IMR-90 (cell line): Measurements from ENCODE around the gene ARX. TPM values are rescaled to one million over a fixed set of nuclear protein-coding genes. Genes with fewer than 3 reads are reported as not detected.

Source experiments
- ATAC-seq: fragments of 200-7000 bp; cut with Tn5 transposase; 2 replicates; pipeline ENCODE4 v1.9.1; 2020; ENCODE audit warnings: low read depth, mild to moderate bottlenecking, moderate library complexity
- BruUV-seq: library from RNA; stranded (reverse); fragments of 400-500 nt; replicated peaks from 2 replicates; lab custom pipeline; 2021; lab: Mats Ljungman, UMichigan
- CTCF ChIA-PET: fragments of 300-600 bp; formaldehyde crosslinking; extraction: SDS; loops from one replicate; lab custom pipeline; 2021; ENCODE audit warnings: antibody characterized with exemption; lab: Yijun Ruan, JAX
- POLR2A ChIA-PET: fragments of 300-600 bp; sonication (Branson Sonifier 250); formaldehyde crosslinking; loops from one replicate; lab custom pipeline; 2022; ENCODE audit warnings: antibody characterized with exemption; ENCODE audit not compliant: unreplicated experiment; lab: Charles Lee
- DNase-seq: peaks from one replicate; pipeline ENCODE4 v3.0.0; 2013
- H2AFZ ChIP-seq: replicated peaks from 2 replicates; pipeline ENCODE3; 2013; ENCODE audit warnings: low read length, mild to moderate bottlenecking; ENCODE audit not compliant: poor library complexity
- H2AK5ac ChIP-seq: 2 replicates; pipeline ENCODE4 v1.6.1; 2013; ENCODE audit warnings: low read depth, low read length, inconsistent platforms
- H2AK9ac ChIP-seq: replicated peaks from 2 replicates; pipeline ENCODE3; 2013; ENCODE audit warnings: mild to moderate bottlenecking, low read depth, low read length, moderate library complexity; ENCODE audit not compliant: poor library complexity
- H2BK120ac ChIP-seq: 2 replicates; pipeline ENCODE4 v1.6.1; 2013; ENCODE audit warnings: low read depth, low read length, inconsistent platforms
- H2BK15ac ChIP-seq: 3 replicates; pipeline ENCODE4 v1.6.1; 2013; ENCODE audit warnings: low read depth, low read length, inconsistent platforms
- H2BK20ac ChIP-seq: 2 replicates; pipeline ENCODE4 v1.6.1; 2013; ENCODE audit warnings: low read depth, mild to moderate bottlenecking, inconsistent platforms, low read length, moderate library complexity
- H2BK5ac ChIP-seq: 2 replicates; pipeline ENCODE4 v1.6.1; 2013; ENCODE audit warnings: mild to moderate bottlenecking, low read depth, low read length, inconsistent platforms; ENCODE audit not compliant: poor library complexity, severe bottlenecking
- H3K14ac ChIP-seq: replicated peaks from 2 replicates; pipeline ENCODE4 v1.6.1; 2013; ENCODE audit warnings: low read depth, low read length, inconsistent platforms
- H3K18ac ChIP-seq: 2 replicates; pipeline ENCODE4 v1.6.1; 2013; ENCODE audit warnings: low read depth, low read length, control low read depth
- H3K23ac ChIP-seq: 2 replicates; pipeline ENCODE4 v1.6.1; 2013; ENCODE audit warnings: low read depth, low read length, inconsistent platforms
- H3K27ac ChIP-seq: 2 replicates; pipeline ENCODE4 v1.5.1; 2013; ENCODE audit warnings: mild to moderate bottlenecking, control low read depth, low read length; ENCODE audit not compliant: insufficient read depth
- H3K27me3 ChIP-seq: 2 replicates; pipeline ENCODE4 v1.6.1; 2013; ENCODE audit warnings: low read length; ENCODE audit not compliant: control insufficient read depth, insufficient read depth
- H3K36me3 ChIP-seq: 2 replicates; pipeline ENCODE4 v1.6.1; 2013; ENCODE audit warnings: low read length, mixed read lengths; ENCODE audit not compliant: control insufficient read depth, insufficient read depth
- H3K4ac ChIP-seq: 2 replicates; pipeline ENCODE4 v1.6.1; 2013; ENCODE audit warnings: low read depth, low read length, inconsistent platforms
- H3K4me1 ChIP-seq: 2 replicates; pipeline ENCODE4 v1.6.1; 2013; ENCODE audit warnings: low read length, mixed read lengths; ENCODE audit not compliant: control insufficient read depth, insufficient read depth
- H3K4me2 ChIP-seq: 2 replicates; pipeline ENCODE4 v1.6.1; 2013; ENCODE audit warnings: low read depth, mild to moderate bottlenecking, control low read depth, low read length, moderate library complexity
- H3K4me3 ChIP-seq: 2 replicates; pipeline ENCODE4 v1.5.1; 2013; ENCODE audit warnings: low read depth, mild to moderate bottlenecking, control low read depth, low read length, moderate library complexity; ENCODE audit not compliant: insufficient read depth
- H3K56ac ChIP-seq: 2 replicates; pipeline ENCODE4 v1.6.1; 2013; ENCODE audit warnings: low read length, inconsistent platforms; ENCODE audit not compliant: insufficient read depth; ENCODE audit errors: extremely low read depth
- H3K79me1 ChIP-seq, 2 experiments: 2 replicates each; pipeline ENCODE4 v1.6.1; 2013; ENCODE audit warnings: low read length in 2 of 2, inconsistent platforms in 1 of 2, low read depth in 1 of 2
- H3K9ac ChIP-seq: 2 replicates; pipeline ENCODE4 v1.6.1; 2013; ENCODE audit warnings: low read depth, low read length, control low read depth
- H3K9me1 ChIP-seq: 2 replicates; pipeline ENCODE4 v1.6.1; 2013; ENCODE audit warnings: low read length, inconsistent platforms; ENCODE audit not compliant: insufficient read depth
- H3K9me3 ChIP-seq: 2 replicates; pipeline ENCODE4 v1.6.1; 2013; ENCODE audit warnings: low read length; ENCODE audit not compliant: control insufficient read depth, insufficient read depth
- H4K20me1 ChIP-seq: 2 replicates; pipeline ENCODE4 v1.6.1; 2013; ENCODE audit warnings: low read length, inconsistent platforms; ENCODE audit not compliant: insufficient read depth
- H4K5ac ChIP-seq: 2 replicates; pipeline ENCODE4 v1.6.1; 2013; ENCODE audit warnings: mild to moderate bottlenecking, low read depth, low read length, control low read depth
- H4K8ac ChIP-seq, 2 experiments: 2 replicates each; pipeline ENCODE4 v1.6.1; 2013; ENCODE audit warnings: low read depth in 2 of 2, low read length in 2 of 2, control low read depth in 1 of 2, inconsistent platforms in 1 of 2
- H4K91ac ChIP-seq: 2 replicates; pipeline ENCODE4 v1.6.1; 2013; ENCODE audit warnings: low read depth, low read length, inconsistent platforms; ENCODE audit not compliant: insufficient read depth
- BHLHE40 ChIP-seq: fragments of 150-350 bp; IDR thresholded peaks from 2 replicates; pipeline ENCODE4 v1.6.1; 2016; ENCODE audit warnings: mild to moderate bottlenecking, low read depth, low read length
- CEBPB ChIP-seq: IDR thresholded peaks from 2 replicates; pipeline ENCODE4 v1.6.1; 2012; ENCODE audit warnings: low read depth, low read length, improper control_type of control experiment
- CHD1 ChIP-seq: IDR thresholded peaks from 2 replicates; pipeline ENCODE4 v1.6.1; 2012; ENCODE audit warnings: low read depth, low read length, improper control_type of control experiment
- FOS ChIP-seq: fragments of 150-350 bp; IDR thresholded peaks from 2 replicates; pipeline ENCODE4 v1.6.1; 2016; ENCODE audit warnings: low read depth, low read length
- MAFK ChIP-seq: IDR thresholded peaks from 2 replicates; pipeline ENCODE4 v1.6.1; 2012; ENCODE audit warnings: low read depth, low read length, improper control_type of control experiment
- MAZ ChIP-seq: IDR thresholded peaks from 2 replicates; pipeline ENCODE4 v1.6.1; 2012; ENCODE audit warnings: low read depth, mild to moderate bottlenecking, low read length, improper control_type of control experiment, moderate library complexity, borderline replicate concordance
- MXI1 ChIP-seq: IDR thresholded peaks from 2 replicates; pipeline ENCODE4 v1.6.1; 2012; ENCODE audit warnings: low read depth, mild to moderate bottlenecking, low read length, moderate library complexity, borderline replicate concordance
- NFE2L2 ChIP-seq: fragments of 150-350 bp; IDR thresholded peaks from 2 replicates; pipeline ENCODE4 v1.6.1; 2016; ENCODE audit warnings: low read depth, mild to moderate bottlenecking, low read length
- POLR2A ChIP-seq: IDR thresholded peaks from 2 replicates; pipeline ENCODE4 v1.6.1; 2012; ENCODE audit warnings: mild to moderate bottlenecking, low read depth, low read length
- RAD21 ChIP-seq: IDR thresholded peaks from 2 replicates; pipeline ENCODE4 v1.6.1; 2012; ENCODE audit warnings: low read length, improper control_type of control experiment
- RCOR1 ChIP-seq: IDR thresholded peaks from 2 replicates; pipeline ENCODE4 v1.6.1; 2012; ENCODE audit warnings: mild to moderate bottlenecking, low read length, improper control_type of control experiment; ENCODE audit not compliant: insufficient replicate concordance
- RFX5 ChIP-seq: IDR thresholded peaks from 2 replicates; pipeline ENCODE4 v1.8.0; 2012; ENCODE audit warnings: low read depth, mild to moderate bottlenecking, low read length, moderate library complexity
- SMC3 ChIP-seq: fragments of 150-350 bp; IDR thresholded peaks from 2 replicates; pipeline ENCODE4 v1.6.1; 2016; ENCODE audit warnings: low read depth, mild to moderate bottlenecking, antibody characterized with exemption, low read length, moderate library complexity
- USF2 ChIP-seq: fragments of 150-350 bp; IDR thresholded peaks from 2 replicates; pipeline ENCODE4 v1.6.1; 2017; ENCODE audit warnings: mild to moderate bottlenecking, antibody characterized with exemption, low read length, low read depth
- WGBS, 2 experiments: methylation state at CpG; one replicate each; pipeline versions ENCODE4 v1.1.5 to v1.1.7; 2013; ENCODE audit warnings: missing lambda C conversion rate in 2 of 2; ENCODE audit not compliant: insufficient read length in 1 of 2; ENCODE audit errors: extremely low coverage in 2 of 2; 5-methylcytosine and 5-hydroxymethylcytosine counted together
- dilution Hi-C: fragments of 300-500 bp; cut with HindIII; formaldehyde crosslinking; loops from one replicate; pipeline ENCODE4 v1.14.3; 2018; ENCODE audit warnings: low sequenced_read_pairs; ENCODE audit not compliant: unreplicated experiment
- in situ Hi-C: fragments of 300-500 bp; cut with MboI; formaldehyde crosslinking; loops from 3 replicates; pipeline ENCODE4 v1.14.3; 2019; ENCODE audit warnings: low sequenced_read_pairs, inconsistent platforms, mixed read lengths
- intact Hi-C: fragments of 100-400 bp; cut with micrococcal nuclease; formaldehyde crosslinking; loops from 2 replicates; pipeline ENCODE4 v1.10.0; 2022
- polyA plus RNA-seq, 3 experiments: library from polyadenylated mRNA; depleted of rRNA; stranded (reverse); fragments of >200 nt; gene quantifications; 2 replicates each; pipeline ENCODE4 v1.2.3, GENCODE V29; 2012; ENCODE audit warnings: low replicate concordance in 1 of 3
- total RNA-seq: library from RNA; depleted of rRNA; stranded (reverse); fragments of >200 nt; gene quantifications from 2 replicates; pipeline ENCODE4 v1.2.3, GENCODE V29; 2012
- TF ChIP-seq, protein P1 (sequence below): fragments of 150-350 bp; IDR thresholded peaks from 2 replicates; pipeline ENCODE4 v1.6.1; 2016; ENCODE audit warnings: low read depth, mild to moderate bottlenecking, low read length, moderate library complexity, borderline replicate concordance
- TF ChIP-seq, protein P2 (sequence below): conservative IDR thresholded peaks from 2 replicates; pipeline ENCODE4 v1.5.1; 2012; ENCODE audit warnings: mild to moderate bottlenecking, low read depth, low read length, improper control_type of control experiment

Gene ARX
- total and polyA plus RNA-seq, 2 of the 4 experiments (the other 2 are of a cell fraction): not detected

DNA sequence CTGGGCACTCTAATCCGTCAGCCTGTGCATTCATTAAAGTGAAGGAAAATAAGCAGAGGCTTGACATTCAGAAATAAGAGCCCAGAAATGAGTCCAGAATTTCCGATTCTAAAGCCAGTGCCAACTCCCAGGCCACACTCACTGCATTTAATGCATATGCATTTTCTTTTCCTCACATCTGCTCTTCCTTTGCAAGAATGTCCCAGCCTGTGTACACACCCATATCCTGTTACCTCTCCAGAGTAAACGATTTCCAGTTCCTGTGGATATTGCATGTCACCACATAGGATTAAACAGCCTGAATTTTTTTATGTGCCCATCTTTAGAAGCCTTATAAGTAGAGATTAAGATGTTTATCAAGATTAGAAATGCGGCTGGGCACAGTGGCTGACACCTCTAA is 27.5 kb downstream of the ARX start:
- no peak for DNase-seq
- POLR2A ChIA-PET: no interaction called here
- in situ Hi-C loops: no loop called here

More for the DNA sequence above, 27.5 kb downstream of the ARX start:
- no peak for ATAC-seq
- no peak overlapping the region for H4K5ac ChIP-seq
- no peaks in the 10 kb centered on the region for H3K79me1 ChIP-seq
- H3K4ac ChIP-seq: no peak overlapping the region
- no peak overlapping the region for H2BK20ac ChIP-seq
- no TSS peak for BruUV-seq
- no peak overlapping the region for H4K91ac ChIP-seq
- dilution Hi-C loops (no loop called here), intact Hi-C loops (no loop called here)
- H3K23ac ChIP-seq: no peak overlapping the region
- H3K4me2 ChIP-seq: no peak overlapping the region
- H2BK15ac ChIP-seq: no peak overlapping the region
- H2BK5ac ChIP-seq: no peak overlapping the region
- no peak overlapping the region for H3K27ac ChIP-seq
- no peaks in the 10 kb centered on the region for H3K36me3 ChIP-seq
- no peak overlapping the region for H3K14ac ChIP-seq
- no peak overlapping the region for H3K9ac ChIP-seq
- WGBS, 2 experiments: no CpG with 5 or more reads among the region's 4 CpGs
- H2BK120ac ChIP-seq: no peak overlapping the region
- no peaks in the 10 kb centered on the region for H3K27me3 ChIP-seq
- no peak overlapping the region for H2AK9ac ChIP-seq
- no peak overlapping the region for H3K56ac ChIP-seq
- no peak overlapping the region for H4K8ac ChIP-seq
- CTCF ChIA-PET: interaction anchor here (0.6 kb wide), 1 partner anchor 1613 kb away, joined by 4 read pairs; no protein-coding TSS in a partner anchor
- H2AK5ac ChIP-seq: no peak overlapping the region
- H2AFZ ChIP-seq: no peak overlapping the region
- no peak overlapping the region for H3K4me3 ChIP-seq
- TF ChIP-seq CHD1 (no peak), CEBPB (no peak), NFE2L2 (no peak), RAD21 (no peak), RFX5 (no peak), MXI1 (no peak), RCOR1 (no peak), MAZ (no peak), POLR2A (no peak), FOS (no peak), SMC3 (no peak), USF2 (no peak), BHLHE40 (no peak), MAFK (no peak)
- TF ChIP-seq, protein P1, sequence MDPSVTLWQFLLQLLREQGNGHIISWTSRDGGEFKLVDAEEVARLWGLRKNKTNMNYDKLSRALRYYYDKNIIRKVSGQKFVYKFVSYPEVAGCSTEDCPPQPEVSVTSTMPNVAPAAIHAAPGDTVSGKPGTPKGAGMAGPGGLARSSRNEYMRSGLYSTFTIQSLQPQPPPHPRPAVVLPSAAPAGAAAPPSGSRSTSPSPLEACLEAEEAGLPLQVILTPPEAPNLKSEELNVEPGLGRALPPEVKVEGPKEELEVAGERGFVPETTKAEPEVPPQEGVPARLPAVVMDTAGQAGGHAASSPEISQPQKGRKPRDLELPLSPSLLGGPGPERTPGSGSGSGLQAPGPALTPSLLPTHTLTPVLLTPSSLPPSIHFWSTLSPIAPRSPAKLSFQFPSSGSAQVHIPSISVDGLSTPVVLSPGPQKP: no peak
- TF ChIP-seq, protein P2, sequence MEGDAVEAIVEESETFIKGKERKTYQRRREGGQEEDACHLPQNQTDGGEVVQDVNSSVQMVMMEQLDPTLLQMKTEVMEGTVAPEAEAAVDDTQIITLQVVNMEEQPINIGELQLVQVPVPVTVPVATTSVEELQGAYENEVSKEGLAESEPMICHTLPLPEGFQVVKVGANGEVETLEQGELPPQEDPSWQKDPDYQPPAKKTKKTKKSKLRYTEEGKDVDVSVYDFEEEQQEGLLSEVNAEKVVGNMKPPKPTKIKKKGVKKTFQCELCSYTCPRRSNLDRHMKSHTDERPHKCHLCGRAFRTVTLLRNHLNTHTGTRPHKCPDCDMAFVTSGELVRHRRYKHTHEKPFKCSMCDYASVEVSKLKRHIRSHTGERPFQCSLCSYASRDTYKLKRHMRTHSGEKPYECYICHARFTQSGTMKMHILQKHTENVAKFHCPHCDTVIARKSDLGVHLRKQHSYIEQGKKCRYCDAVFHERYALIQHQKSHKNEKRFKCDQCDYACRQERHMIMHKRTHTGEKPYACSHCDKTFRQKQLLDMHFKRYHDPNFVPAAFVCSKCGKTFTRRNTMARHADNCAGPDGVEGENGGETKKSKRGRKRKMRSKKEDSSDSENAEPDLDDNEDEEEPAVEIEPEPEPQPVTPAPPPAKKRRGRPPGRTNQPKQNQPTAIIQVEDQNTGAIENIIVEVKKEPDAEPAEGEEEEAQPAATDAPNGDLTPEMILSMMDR: no peak
- H4K20me1 ChIP-seq: no peaks in the 10 kb centered on the region
- H3K9me3 ChIP-seq: no peaks in the 10 kb centered on the region
- H3K18ac ChIP-seq: no peak overlapping the region
- no peaks in the 10 kb centered on the region for H3K4me1 ChIP-seq
- H3K9me1 ChIP-seq: 0 out of 2 replicates have a peak, but pooled peaks cover 3% of the 10 kb centered on the region
